ENCODE measurements around the gene HOXA7.

GRCh38 chr7:27112955-27113949 is 43.2 kb downstream of the HOXA7 start:
- TF ChIP-seq CTCF (IDR thresholded peaks at IDR 0.05) = no peak
- TF ChIP-seq POLR2A (IDR thresholded peaks at IDR 0.05) = peak in 1 of 2 donors; percentile 36

Measured in heart left ventricle (tissue), 13 donors.